Thyroid gland (tissue), 4 donors: ENCODE measurements around the gene FLAD1. TPM values are rescaled to one million over a fixed set of nuclear protein-coding genes. Genes with fewer than 3 reads are reported as not detected.

Experiments
- DNase-seq, 2 donors: peaks; one replicate each; pipeline ENCODE4 v3.0.0-alpha.2; 2019
- H3K27ac ChIP-seq, 3 donors: fragments of 200-600 bp; sonication (generic); 1 replicate in 2 of 3; 2 replicates in 1 of 3; pipeline ENCODE4 v1.5.1; 2016 to 2019; ENCODE audit warnings: mild to moderate bottlenecking in 1 of 3, moderate library complexity in 1 of 3
- H3K27me3 ChIP-seq: fragments of 200-600 bp; sonication (generic); one replicate; pipeline ENCODE4 v1.5.1; 2019
- H3K36me3 ChIP-seq, 2 donors: fragments of 200-600 bp; sonication (generic); one replicate each; pipeline ENCODE4 v1.5.1; 2016 to 2019
- H3K4me1 ChIP-seq, 2 donors: fragments of 200-600 bp; sonication (generic); one replicate each; pipeline ENCODE4 v1.5.1; 2017 to 2019
- H3K4me3 ChIP-seq, 3 donors: fragments of 200-600 bp; sonication (generic); replicated peaks in 1 of 3; 1 replicate in 2 of 3; 2 replicates in 1 of 3; pipeline ENCODE4 v1.5.1; 2016; ENCODE audit warnings: mild to moderate bottlenecking in 1 of 3
- H3K9me3 ChIP-seq: fragments of 200-600 bp; sonication (generic); one replicate; pipeline ENCODE4 v1.5.1; 2017
- CTCF ChIP-seq, 6 experiments: fragments of 200-600 bp in 3 of 6; fragments of 450-650 bp in 3 of 6; sonication (generic) in 3 of 6; IDR thresholded peaks; one replicate each; pipeline ENCODE4 v1.5.1; 2016 to 2019; ENCODE audit warnings: antibody characterized with exemption in 6 of 6, mild to moderate bottlenecking in 2 of 6, inconsistent platforms in 1 of 6, moderate library complexity in 1 of 6
- POLR2A ChIP-seq, 2 donors: fragments of 450-650 bp; IDR thresholded peaks; one replicate each; pipeline ENCODE4 v1.6.1; 2017; ENCODE audit warnings: antibody characterized with exemption in 2 of 2, mild to moderate bottlenecking in 2 of 2, moderate library complexity in 1 of 2
- WGBS, 2 donors: methylation state at CpG; one replicate each; pipeline ENCODE4 v1.1.5; 2017; 5-methylcytosine and 5-hydroxymethylcytosine counted together
- intact Hi-C: fragments of 100-400 bp; cut with DNase I; formaldehyde crosslinking; loops from one replicate; pipeline ENCODE4 v1.15.1; 2023
- total RNA-seq, 4 donors: library from RNA; depleted of rRNA; stranded (reverse); fragments of >200 nt; gene quantifications; one replicate each; pipeline ENCODE4 v1.2.3, GENCODE V29; 2016

The FLAD1 gene
- total RNA-seq, 4 donors from 2014 or later: 24.1 to 39.3 (median 31.1) TPM

GRCh38 chr1:154952664-154953063 lies 30.5 kb upstream of the FLAD1 start:
- H3K4me3 ChIP-seq: no peak overlapping the region
- H3K27me3 ChIP-seq: no peaks in the 10 kb centered on the region
- H3K27ac ChIP-seq: no peak overlapping the region
- WGBS, 2 donors: 89 to 91% methylated on average over 6 of the region's 6 CpGs
- H3K36me3 ChIP-seq: peaks cover under 1 to 11% of the 10 kb centered on the region in 2 donors
- H3K4me1 ChIP-seq: peaks cover 41 to 45% of the 10 kb centered on the region in 2 donors
- no peak for DNase-seq
- intact Hi-C loops: no loop called here
- H3K9me3 ChIP-seq: no peaks in the 10 kb centered on the region
- TF ChIP-seq POLR2A (IDR thresholded peaks at IDR 0.05): no peak
- no peak for TF ChIP-seq CTCF (IDR thresholded peaks at IDR 0.05)

GRCh38 chr1:154953611-154954038 lies 29.5 kb upstream of the FLAD1 start:
- DNase-seq: peak; percentile 43 to 63
- peaks cover 0 to 11% of the 10 kb centered on the region in 2 donors for H3K36me3 ChIP-seq
- TF ChIP-seq POLR2A (IDR thresholded peaks at IDR 0.05): no peak
- no peak for TF ChIP-seq CTCF (IDR thresholded peaks at IDR 0.05)
- no peak overlapping the region for H3K4me3 ChIP-seq
- peak overlapping the region in 1 of 3 donors; percentile 23 for H3K27ac ChIP-seq
- intact Hi-C loops: no loop called here
- H3K9me3 ChIP-seq: no peaks in the 10 kb centered on the region
- peaks cover 47 to 54% of the 10 kb centered on the region in 2 donors for H3K4me1 ChIP-seq
- WGBS, 2 donors: 22 to 58% methylated on average over 2 of the region's 2 CpGs
- no peaks in the 10 kb centered on the region for H3K27me3 ChIP-seq

DNA sequence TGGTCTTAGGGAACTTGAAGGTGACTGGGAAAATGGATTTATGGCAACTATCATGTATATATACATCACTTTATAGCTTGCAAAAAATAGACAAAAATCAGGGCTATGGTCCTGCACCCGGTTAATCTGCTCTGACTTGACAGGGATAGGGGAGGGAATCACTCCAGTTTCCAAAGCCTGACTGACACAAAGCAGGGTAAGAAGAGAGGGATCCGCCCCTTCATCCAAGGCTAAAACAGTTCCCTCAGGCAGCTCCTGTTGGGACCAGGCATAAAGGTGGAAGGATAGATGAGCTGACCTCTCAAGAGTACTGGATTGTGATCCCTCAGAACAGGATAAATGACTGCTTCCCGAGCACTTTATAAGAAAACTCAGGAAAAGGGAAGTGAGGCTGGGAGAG lies 28.6 kb upstream of the FLAD1 start:
- TF ChIP-seq CTCF (IDR thresholded peaks at IDR 0.05): no peak
- no peak for TF ChIP-seq POLR2A (IDR thresholded peaks at IDR 0.05)
- no peaks in the 10 kb centered on the region for H3K27me3 ChIP-seq
- H3K4me3 ChIP-seq: no peak overlapping the region
- intact Hi-C loops: no loop called here
- H3K9me3 ChIP-seq: no peaks in the 10 kb centered on the region
- H3K4me1 ChIP-seq: peaks cover 53 to 60% of the 10 kb centered on the region in 2 donors
- H3K27ac ChIP-seq: peak overlapping the region in 1 of 3 donors; percentile 23
- no peak for DNase-seq
- 71 to 72% methylated on average over 3 of the region's 3 CpGs for WGBS, 2 donors
- peaks cover 3 to 11% of the 10 kb centered on the region in 2 donors for H3K36me3 ChIP-seq

DNA sequence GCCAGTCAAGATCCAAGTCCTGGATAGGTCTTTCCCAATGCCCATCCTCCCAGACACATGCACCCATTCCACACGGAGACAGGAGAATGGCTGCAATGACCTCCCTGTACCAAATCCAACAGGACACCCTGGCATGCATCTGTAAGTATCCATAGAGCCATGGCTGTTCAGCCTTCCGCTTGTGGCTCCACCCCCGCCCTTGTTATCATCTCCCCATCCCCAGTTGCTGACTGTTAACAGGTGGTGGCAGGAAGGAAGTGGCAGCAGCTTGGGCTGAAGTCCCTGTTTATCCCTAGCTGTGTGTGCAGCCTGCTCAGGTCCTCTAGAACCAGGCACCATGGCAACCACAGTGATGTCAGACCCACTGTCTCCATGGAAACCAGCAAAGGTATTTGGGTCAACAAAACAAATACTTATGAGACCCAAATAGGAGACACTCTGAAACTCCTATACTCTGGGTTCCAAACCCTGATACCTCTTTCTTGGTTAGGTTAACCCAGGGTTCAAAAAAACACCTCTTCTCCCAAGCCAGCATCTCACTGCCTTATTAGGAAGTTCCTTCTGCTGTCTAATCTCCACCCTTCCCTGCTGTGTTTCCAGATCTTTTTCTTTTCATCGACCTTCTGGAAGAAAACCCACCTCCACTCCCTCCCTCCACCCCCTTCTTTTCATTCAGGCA lies 28.0 kb upstream of the FLAD1 start:
- peaks cover 53 to 61% of the 10 kb centered on the region in 2 donors for H3K4me1 ChIP-seq
- 20 to 31% methylated on average over 3 to 4 of the region's 4 CpGs for WGBS, 2 donors
- intact Hi-C loops: no loop called here

More for the DNA sequence above, 28.0 kb upstream of the FLAD1 start:
- Histone ChIP-seq H3K36me3 (peaks cover 4 to 10% of the 10 kb centered on the region in 2 donors), H3K27ac (peak overlapping the region; percentile 41 to 83 (median 53)), H3K9me3 (no peaks in the 10 kb centered on the region), H3K4me3 (peak overlapping the region in 2 of 3 donors; percentile 5 to 45), H3K27me3 (no peaks in the 10 kb centered on the region)
- DNase-seq: peak; percentile 60 to 61
- TF ChIP-seq CTCF (IDR thresholded peaks at IDR 0.05) (no peak), POLR2A (IDR thresholded peaks at IDR 0.05) (no peak)
